GM23248 (cell line): ENCODE measurements around the gene RSPH9. TPM values are rescaled to one million over a fixed set of nuclear protein-coding genes. Genes with fewer than 3 reads are reported as not detected.
"Not testable (repeated sequence)": the region's sequence is repeated elsewhere in the genome, so short reads cannot be mapped to it uniquely, and the experiment has no call there.

Source experiments
- DNase-seq: peaks from one replicate; pipeline ENCODE4 v3.0.0-alpha.2; 2015
- H2AFZ ChIP-seq: fragments of 200-600 bp; sonication (generic); 2 replicates; pipeline ENCODE4 v1.6.1; 2016; ENCODE audit warnings: antibody characterized with exemption
- H3F3A ChIP-seq: fragments of 200-600 bp; sonication (generic); 2 replicates; pipeline ENCODE4 v1.6.1; 2016; ENCODE audit warnings: mild to moderate bottlenecking, antibody characterized with exemption, mixed run types; ENCODE audit not compliant: insufficient read depth
- H3K27ac ChIP-seq: fragments of 200-600 bp; sonication (generic); 2 replicates; pipeline ENCODE4 v1.5.1; 2016; ENCODE audit warnings: mild to moderate bottlenecking
- H3K27me3 ChIP-seq: fragments of 200-600 bp; sonication (generic); replicated peaks from 2 replicates; pipeline ENCODE4 v1.6.1; 2016; ENCODE audit warnings: mild to moderate bottlenecking; ENCODE audit not compliant: insufficient read depth
- H3K36me3 ChIP-seq: fragments of 200-600 bp; sonication (generic); 2 replicates; pipeline ENCODE4 v1.6.1; 2016; ENCODE audit warnings: low read depth, mild to moderate bottlenecking
- H3K4me1 ChIP-seq: fragments of 200-600 bp; sonication (generic); 2 replicates; pipeline ENCODE4 v1.6.1; 2016; ENCODE audit warnings: mild to moderate bottlenecking; ENCODE audit not compliant: insufficient read depth
- H3K4me2 ChIP-seq: fragments of 200-600 bp; sonication (generic); one replicate; pipeline ENCODE4 v1.6.1; 2016; ENCODE audit warnings: mild to moderate bottlenecking; ENCODE audit not compliant: unreplicated experiment
- H3K4me3 ChIP-seq: fragments of 200-600 bp; sonication (generic); 2 replicates; pipeline ENCODE4 v1.5.1; 2016; ENCODE audit warnings: mild to moderate bottlenecking
- H3K79me2 ChIP-seq: fragments of 200-600 bp; sonication (generic); 2 replicates; pipeline ENCODE4 v1.6.1; 2016; ENCODE audit warnings: mild to moderate bottlenecking; ENCODE audit not compliant: insufficient read depth
- H3K9ac ChIP-seq: fragments of 200-600 bp; sonication (generic); 2 replicates; pipeline ENCODE4 v1.6.1; 2016; ENCODE audit warnings: mild to moderate bottlenecking
- H3K9me2 ChIP-seq: fragments of 200-600 bp; sonication (generic); 2 replicates; pipeline ENCODE4 v1.6.1; 2016; ENCODE audit warnings: mixed run types, mild to moderate bottlenecking, moderate library complexity; ENCODE audit not compliant: insufficient read depth
- H3K9me3 ChIP-seq: fragments of 200-600 bp; sonication (generic); one replicate; pipeline ENCODE4 v1.6.1; 2017; ENCODE audit warnings: low read depth
- H4K20me1 ChIP-seq: fragments of 200-600 bp; sonication (generic); 2 replicates; pipeline ENCODE4 v1.6.0; 2016; ENCODE audit not compliant: insufficient read depth
- EZH2 ChIP-seq: fragments of 200-600 bp; sonication (generic); IDR thresholded peaks from 2 replicates; pipeline ENCODE4 v1.6.1; 2018; ENCODE audit warnings: antibody characterized with exemption, mild to moderate bottlenecking; ENCODE audit not compliant: insufficient read depth, poor library complexity, severe bottlenecking
- EZH2phosphoT487 ChIP-seq: fragments of 200-600 bp; sonication (generic); IDR thresholded peaks from 2 replicates; pipeline ENCODE4 v1.6.1; 2018; ENCODE audit warnings: antibody characterized with exemption, moderate library complexity, mild to moderate bottlenecking, low read depth; ENCODE audit not compliant: insufficient read depth
- WGBS, 2 experiments: methylation state at CpG; one replicate each; pipeline ENCODE4 v1.1.6; 2015 to 2017; ENCODE audit warnings: low lambda C conversion rate in 2 of 2, low coverage in 1 of 2; ENCODE audit errors: missing lambda C conversion rate in 2 of 2; 5-methylcytosine and 5-hydroxymethylcytosine counted together
- in situ Hi-C: fragments of 300-500 bp; cut with MboI; formaldehyde crosslinking; loops from 2 replicates; pipeline ENCODE4 v1.15.0; 2020
- polyA plus RNA-seq: library from polyadenylated mRNA; unstranded; fragments of >200 nt; fragmentation: Nextera tagmentation; extraction: Ambion mirVana; gene quantifications from 2 replicates; pipeline ENCODE4 v1.2.1, GENCODE V29; 2016
- total RNA-seq: library from RNA; depleted of rRNA; stranded (reverse); fragments of >200 nt; shearing (Covaris generic); gene quantifications from 2 replicates; pipeline ENCODE4 v1.2.3, GENCODE V29; 2014

Gene RSPH9
- total and polyA plus RNA-seq, 2 experiments from 2014 or later = 0.11 to 1.3 TPM

DNA sequence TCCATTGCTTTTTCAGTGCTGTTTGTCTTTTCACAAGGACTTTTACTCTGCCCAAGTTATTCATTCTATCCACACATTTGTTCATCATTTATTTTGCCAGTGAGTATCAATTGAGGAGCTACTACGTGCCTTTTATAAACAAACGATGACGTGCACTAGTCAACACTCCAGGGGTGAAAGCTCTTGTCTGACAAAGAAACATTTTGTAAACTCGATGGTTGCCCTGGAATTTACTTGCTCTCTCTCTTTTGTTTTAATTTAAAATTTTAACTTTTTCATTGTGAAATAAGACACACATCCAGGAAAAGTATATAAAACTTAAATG is 51.1 kb downstream of the RSPH9 start:
- no peaks in the 10 kb centered on the region for H3K79me2 ChIP-seq
- no peak overlapping the region for H2AFZ ChIP-seq
- no peaks in the 10 kb centered on the region for H4K20me1 ChIP-seq
- H3K36me3 ChIP-seq = no peaks in the 10 kb centered on the region
- in situ Hi-C loops = no loop called here
- H3K9me2 ChIP-seq = no peaks in the 10 kb centered on the region
- WGBS, 2 experiments = 48 to 61% methylated on average over 4 of the region's 4 CpGs
- H3K9me3 ChIP-seq = no peaks in the 10 kb centered on the region
- no peak overlapping the region for H3K4me2 ChIP-seq
- no peaks in the 10 kb centered on the region for H3K4me1 ChIP-seq
- no peak overlapping the region for H3K4me3 ChIP-seq
- H3F3A ChIP-seq = no peaks in the 10 kb centered on the region
- no peak overlapping the region for H3K9ac ChIP-seq
- no peak overlapping the region for H3K27ac ChIP-seq
- no peak for TF ChIP-seq EZH2
- no peak for TF ChIP-seq EZH2phosphoT487
- H3K27me3 ChIP-seq = no peaks in the 10 kb centered on the region
- no peak for DNase-seq

GRCh38 chr6:43697421-43697820 is 52.6 kb downstream of the RSPH9 start:
- TF ChIP-seq EZH2phosphoT487 = no peak
- TF ChIP-seq EZH2 = no peak
- Histone ChIP-seq H3K9ac (no peak overlapping the region), H3K4me2 (no peak overlapping the region), H3K4me3 (no peak overlapping the region), H4K20me1 (no peaks in the 10 kb centered on the region), H3K9me3 (no peaks in the 10 kb centered on the region), H3K27me3 (no peaks in the 10 kb centered on the region), H3K27ac (no peak overlapping the region), H3K4me1 (peaks cover 8% of the 10 kb centered on the region), H3K9me2 (no peaks in the 10 kb centered on the region), H3K79me2 (no peaks in the 10 kb centered on the region), H2AFZ (no peak overlapping the region), H3K36me3 (no peaks in the 10 kb centered on the region), H3F3A (peaks cover 8% of the 10 kb centered on the region; the same call in 1 of the 2 replicates)
- no peak for DNase-seq
- in situ Hi-C loops = no loop called here
- 78 to 80% methylated on average over 3 of the region's 3 CpGs for WGBS, 2 experiments

GRCh38 chr6:43698584-43699349 is 53.9 kb downstream of the RSPH9 start:
- peak; percentile 55 for DNase-seq
- H2AFZ ChIP-seq = no peak overlapping the region
- H3K27me3 ChIP-seq = no peaks in the 10 kb centered on the region
- no peaks in the 10 kb centered on the region for H3K79me2 ChIP-seq
- H3K9me3 ChIP-seq = no peaks in the 10 kb centered on the region
- WGBS, 2 experiments = 41% methylated on average over 8 of the region's 8 CpGs
- H3K4me3 ChIP-seq = no peak overlapping the region
- no peaks in the 10 kb centered on the region for H4K20me1 ChIP-seq
- no peak overlapping the region for H3K9ac ChIP-seq
- H3K4me2 ChIP-seq = no peak overlapping the region
- peaks cover 15% of the 10 kb centered on the region; the same call in 1 of the 2 replicates for H3F3A ChIP-seq
- peaks cover 16% of the 10 kb centered on the region for H3K4me1 ChIP-seq
- no peak overlapping the region for H3K27ac ChIP-seq
- TF ChIP-seq EZH2phosphoT487 = no peak
- no peak for TF ChIP-seq EZH2
- no peaks in the 10 kb centered on the region for H3K36me3 ChIP-seq
- in situ Hi-C loops = no loop called here
- H3K9me2 ChIP-seq = no peaks in the 10 kb centered on the region

DNA sequence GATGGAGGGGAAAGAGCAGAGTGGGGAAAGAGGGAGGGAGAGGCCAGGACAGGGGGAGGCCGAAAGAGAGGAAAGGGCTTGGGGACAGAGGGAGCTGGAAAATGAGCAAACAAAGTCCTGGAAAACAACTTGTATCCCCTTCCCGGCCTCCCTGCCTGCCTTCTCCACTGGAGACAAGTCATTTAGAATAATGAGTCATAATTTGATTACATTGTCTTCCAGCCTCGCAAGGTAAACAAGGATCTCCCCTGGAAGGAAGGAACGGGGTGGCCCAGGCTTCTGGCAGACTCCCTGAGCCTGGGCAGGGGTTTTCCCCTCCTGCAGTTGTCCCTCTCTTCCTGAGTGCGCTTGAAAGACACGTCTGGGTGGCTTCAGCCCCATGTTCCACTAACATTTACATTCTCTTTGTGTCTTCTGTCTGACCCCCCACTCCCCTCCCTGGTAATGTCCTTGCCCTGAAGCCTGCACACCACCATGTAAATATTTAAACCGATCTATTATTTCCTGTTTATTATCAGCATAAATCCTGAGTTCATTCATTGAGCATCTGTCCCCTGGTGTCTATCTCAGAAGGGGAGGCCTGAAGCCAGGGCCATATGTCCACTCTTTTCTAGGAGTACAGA is 54.8 kb downstream of the RSPH9 start:
- Histone ChIP-seq H3K4me1 (peaks cover 16% of the 10 kb centered on the region), H3F3A (peaks cover 17% of the 10 kb centered on the region; the same call in 1 of the 2 replicates), H3K27me3 (no peaks in the 10 kb centered on the region), H4K20me1 (no peaks in the 10 kb centered on the region), H3K9ac (no peak overlapping the region), H3K36me3 (no peaks in the 10 kb centered on the region), H3K4me2 (no peak overlapping the region), H3K27ac (no peak overlapping the region), H3K79me2 (no peaks in the 10 kb centered on the region), H3K9me2 (no peaks in the 10 kb centered on the region), H3K4me3 (no peak overlapping the region), H2AFZ (no peak overlapping the region), H3K9me3 (no peaks in the 10 kb centered on the region)
- no peak for TF ChIP-seq EZH2phosphoT487
- no peak for TF ChIP-seq EZH2
- in situ Hi-C loops = no loop called here
- peak; percentile 23 for DNase-seq
- WGBS, 2 experiments = 70 to 76% methylated on average over 7 of the region's 7 CpGs

GRCh38 chr6:43700939-43701560 is 56.2 kb downstream of the RSPH9 start:
- H3K36me3 ChIP-seq, H3K4me2 ChIP-seq, H3K27me3 ChIP-seq, H3K79me2 ChIP-seq, in situ Hi-C loops, H3K9ac ChIP-seq, H2AFZ ChIP-seq, DNase-seq, H3K9me3 ChIP-seq, H3K9me2 ChIP-seq, H3K27ac ChIP-seq, H3K4me3 ChIP-seq, H4K20me1 ChIP-seq: not testable (repeated sequence)
- WGBS, 2 experiments = 91 to 95% methylated on average over 10 of the region's 10 CpGs
- Histone ChIP-seq H3K4me1 (peaks cover 16% of the 10 kb centered on the region), H3F3A (peaks cover 17% of the 10 kb centered on the region; the same call in 1 of the 2 replicates)
